Suppressor macrophage (primary cell): Measurements from ENCODE around the gene UTS2.
A peak's percentile ranks its signal among the peaks of the same experiment; 100 is the strongest.

Source experiments
- DNase-seq, 4 experiments: peaks; one replicate each; pipeline ENCODE4 v3.0.0-alpha.2; 2020 to 2022

The UTS2 gene

GRCh38 chr1:7862211-7863060, 9.6 kb upstream of the UTS2 start:
- no peak for DNase-seq

- DNase-seq = no peak
Observed at GRCh38 chr1:7861452-7861851, 8.6 kb upstream of the UTS2 start.

- DNase-seq = peak in 3 of 4 experiments; percentile 8 to 18 (median 17)
Observed at GRCh38 chr1:7860130-7860529, 7.3 kb upstream of the UTS2 start.

DNA sequence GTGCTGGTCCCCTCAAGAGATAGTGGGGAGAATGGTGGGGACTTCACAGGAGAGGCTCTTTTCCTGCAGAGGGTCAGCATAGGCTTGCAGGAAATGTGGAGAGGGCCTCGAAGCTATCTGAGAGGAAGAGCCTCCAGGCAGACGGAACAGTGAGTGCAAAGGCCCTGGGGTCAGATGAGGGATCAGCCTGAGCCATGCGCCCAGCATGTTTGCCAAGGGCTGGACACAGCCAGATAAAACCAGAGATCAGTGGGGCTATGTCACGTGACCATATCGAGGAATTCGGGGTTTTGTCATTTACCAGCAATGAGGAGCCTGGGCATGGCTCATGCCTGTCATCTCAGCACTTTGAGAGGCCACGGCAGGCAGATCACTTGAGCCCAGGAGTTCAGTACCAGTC, 6.5 kb upstream of the UTS2 start:
- DNase-seq = no peak

GRCh38 chr1:7857985-7858384, 5.1 kb upstream of the UTS2 start:
- DNase-seq = no peak

DNA sequence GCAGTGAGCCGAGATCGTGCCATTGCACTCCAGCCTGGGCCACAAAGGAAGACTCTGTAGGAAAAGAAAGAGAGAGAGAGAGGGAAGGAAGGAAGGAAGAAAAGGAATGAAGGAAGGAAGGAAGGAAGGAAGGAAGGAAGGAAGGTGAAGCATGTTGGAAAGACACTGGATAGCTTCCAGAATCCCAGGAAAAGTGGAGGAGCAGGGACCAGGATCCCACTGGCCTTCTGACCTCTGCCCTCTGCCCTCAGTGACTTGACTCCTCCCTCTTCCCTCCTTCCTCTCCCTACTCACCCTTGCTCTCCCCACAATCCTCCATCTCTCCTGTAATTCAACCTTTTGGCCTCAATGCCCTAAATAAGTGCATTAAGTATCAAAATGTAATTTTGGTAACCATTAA, 4.1 kb upstream of the UTS2 start:
- DNase-seq = no peak

GRCh38 chr1:7856345-7856744, 3.5 kb upstream of the UTS2 start:
- peak; percentile 60 to 87 (median 77) for DNase-seq

GRCh38 chr1:7853684-7854026, 790 bp upstream of the UTS2 start:
- no peak for DNase-seq

- DNase-seq = no peak
Observed at GRCh38 chr1:7850786-7851185, 2.1 kb downstream of the UTS2 start.

DNA sequence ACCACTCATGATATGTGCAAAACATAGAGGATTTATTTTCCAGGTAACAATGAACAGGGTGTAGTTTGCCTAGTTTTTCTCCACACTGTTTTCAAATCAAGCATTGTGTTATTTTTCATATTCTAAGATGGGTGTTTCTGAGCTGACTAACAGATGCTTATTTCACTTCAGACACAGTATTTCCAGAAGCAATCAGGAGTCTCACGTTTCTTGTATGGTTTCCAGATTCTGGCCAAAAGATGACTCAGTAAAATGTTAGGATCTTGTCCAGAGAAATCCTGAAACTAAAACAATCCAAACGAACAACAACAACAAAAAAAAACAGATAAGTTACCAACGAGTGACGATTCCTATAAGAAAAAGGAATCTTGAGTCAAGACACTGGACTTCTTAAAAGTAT, 5.3 kb downstream of the UTS2 start:
- no peak for DNase-seq

DNA sequence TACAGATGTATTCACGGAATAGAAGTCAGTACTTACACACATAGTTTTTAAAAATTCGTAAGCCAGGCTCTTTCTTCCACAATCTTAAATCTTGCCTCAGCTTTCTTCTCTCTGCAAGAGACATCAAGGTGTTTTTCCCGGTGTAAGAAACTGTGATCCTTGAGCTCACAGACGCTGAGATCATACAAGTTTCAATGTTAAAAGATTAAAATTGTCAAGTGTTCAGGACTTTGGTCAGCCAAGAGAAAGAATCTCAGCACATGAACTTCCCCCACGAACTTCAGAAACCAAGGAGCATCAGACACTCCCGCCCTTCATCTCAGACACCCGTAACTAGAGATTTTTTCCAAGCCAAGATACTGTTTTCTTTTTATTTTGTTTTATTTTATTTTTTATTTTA, 6.2 kb downstream of the UTS2 start:
- DNase-seq = no peak

- DNase-seq = no peak
Observed at GRCh38 chr1:7845761-7846160, 7.1 kb downstream of the UTS2 start.

- no peak for DNase-seq
Observed at GRCh38 chr1:7842517-7842916, 10.3 kb downstream of the UTS2 start.

DNA sequence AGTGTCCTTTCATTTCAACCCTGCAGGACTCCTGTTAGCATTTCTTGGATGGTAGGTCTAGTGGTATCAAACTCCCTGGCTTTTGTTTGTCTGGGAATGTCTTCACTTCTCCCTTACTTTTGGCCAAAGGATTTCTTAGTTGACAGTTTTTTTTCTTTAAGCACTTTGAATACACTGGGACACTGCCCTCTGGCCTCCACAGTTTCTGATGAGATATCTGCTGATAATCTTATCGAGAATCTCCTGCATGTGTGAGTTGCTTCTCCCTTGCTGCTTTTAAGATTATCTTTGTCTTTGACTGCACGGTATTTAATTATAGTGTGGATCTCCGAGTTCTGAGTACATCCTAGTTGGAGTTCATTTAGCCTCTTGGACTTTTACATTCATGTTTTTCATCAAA, 13.3 kb downstream of the UTS2 start:
- DNase-seq = no peak

- DNase-seq = no peak
Observed at GRCh38 chr1:7838714-7839113, 14.2 kb downstream of the UTS2 start.

DNA sequence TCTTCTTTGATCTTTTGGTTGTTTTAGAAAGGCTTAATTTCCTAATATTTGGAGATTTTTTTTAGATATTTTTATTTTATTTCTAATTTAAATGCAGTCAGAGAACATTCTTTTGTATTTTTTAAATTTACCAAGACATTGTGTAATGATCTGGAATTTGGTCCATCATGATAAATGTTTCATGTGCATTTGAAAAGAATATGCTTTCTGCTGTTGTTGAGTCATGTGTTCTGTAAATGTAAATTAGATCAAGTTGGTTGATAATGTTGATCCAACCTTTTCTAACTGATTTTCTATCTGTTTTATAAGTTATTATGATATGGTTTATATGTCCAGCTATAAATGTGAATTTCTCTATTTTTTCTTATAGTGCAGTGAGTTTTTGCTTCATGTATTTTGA, 19.8 kb downstream of the UTS2 start:
- DNase-seq = no peak

DNA sequence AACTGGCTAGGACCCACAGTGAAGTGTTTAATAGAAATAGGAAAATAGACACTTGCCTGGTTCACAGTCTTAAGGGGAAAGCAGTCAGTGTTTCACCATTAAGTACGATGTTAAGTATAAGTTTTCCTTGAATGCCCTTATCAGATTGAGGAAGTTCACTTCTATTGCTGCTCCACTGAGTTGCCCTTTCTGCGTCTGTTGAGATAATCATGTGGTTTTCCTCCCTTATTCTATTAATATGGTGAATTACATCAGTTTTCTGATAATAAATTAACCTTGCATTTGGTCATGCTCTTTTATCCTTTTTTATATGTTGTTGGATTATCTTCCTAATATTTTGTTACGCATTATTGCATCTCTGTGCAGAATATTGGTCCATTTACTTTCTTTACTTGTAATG, 21.4 kb downstream of the UTS2 start:
- DNase-seq = peak; percentile 48 to 86 (median 71)

DNA sequence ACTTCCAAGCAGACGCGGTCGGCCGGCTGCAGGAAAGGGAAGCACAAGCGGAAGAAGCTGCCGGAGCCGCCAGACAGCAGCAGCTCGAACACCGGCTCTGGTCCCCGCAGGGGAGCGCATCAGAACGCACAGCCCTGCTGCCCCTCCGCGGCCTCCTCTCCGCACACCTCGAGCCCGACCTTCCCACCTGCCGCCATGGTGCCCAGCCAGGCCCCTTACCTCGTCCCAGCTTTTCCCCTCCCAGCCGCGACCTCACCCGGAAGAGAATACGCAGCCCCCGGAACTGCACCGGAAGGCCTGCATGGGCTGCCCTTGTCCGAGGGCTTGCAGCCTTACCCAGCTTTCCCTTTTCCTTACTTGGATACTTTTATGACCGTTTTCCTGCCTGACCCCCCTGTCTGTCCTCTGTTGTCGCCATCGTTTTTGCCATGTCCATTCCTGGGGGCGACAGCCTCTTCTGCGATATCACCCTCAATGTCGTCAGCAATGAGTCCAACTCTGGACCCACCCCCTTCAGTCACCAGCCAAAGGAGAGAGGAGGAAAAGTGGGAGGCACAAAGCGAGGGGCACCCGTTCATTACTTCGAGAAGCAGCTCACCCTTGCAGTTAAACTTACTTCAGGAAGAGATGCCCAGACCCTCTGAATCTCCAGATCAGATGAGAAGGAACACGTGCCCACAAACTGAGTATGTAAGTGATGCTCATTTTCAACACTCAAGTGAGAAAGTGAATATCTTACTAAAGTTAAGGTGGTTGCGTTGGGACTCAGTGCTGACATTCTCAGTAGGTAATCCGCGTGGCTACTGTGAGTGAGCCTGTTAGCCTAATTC, 25.5 kb downstream of the UTS2 start:
- peak; percentile 15 to 50 (median 35) for DNase-seq

DNA sequence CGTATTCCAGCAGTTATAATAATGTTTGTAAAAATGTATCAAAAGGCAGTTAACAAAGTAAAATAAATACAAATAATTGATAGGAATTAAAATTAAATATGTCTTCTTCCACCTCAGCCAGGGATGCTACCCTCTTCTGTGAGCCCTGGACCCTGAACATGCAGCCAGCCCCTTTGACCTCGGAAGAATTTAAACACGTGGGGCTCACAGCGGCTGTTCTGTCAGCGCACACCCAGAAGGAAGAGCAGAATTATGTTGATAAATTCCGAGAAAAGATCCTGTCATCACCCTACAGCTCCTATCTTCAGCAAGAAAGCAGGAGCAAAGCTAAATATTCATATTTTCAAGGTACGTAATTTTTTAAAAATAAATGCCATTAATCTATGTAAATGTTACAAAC, 26.5 kb downstream of the UTS2 start:
- no peak for DNase-seq

- no peak for DNase-seq
Observed at GRCh38 chr1:7824701-7825100, 28.2 kb downstream of the UTS2 start.

- DNase-seq = no peak
Observed at GRCh38 chr1:7821282-7821681, 31.6 kb downstream of the UTS2 start.

DNA sequence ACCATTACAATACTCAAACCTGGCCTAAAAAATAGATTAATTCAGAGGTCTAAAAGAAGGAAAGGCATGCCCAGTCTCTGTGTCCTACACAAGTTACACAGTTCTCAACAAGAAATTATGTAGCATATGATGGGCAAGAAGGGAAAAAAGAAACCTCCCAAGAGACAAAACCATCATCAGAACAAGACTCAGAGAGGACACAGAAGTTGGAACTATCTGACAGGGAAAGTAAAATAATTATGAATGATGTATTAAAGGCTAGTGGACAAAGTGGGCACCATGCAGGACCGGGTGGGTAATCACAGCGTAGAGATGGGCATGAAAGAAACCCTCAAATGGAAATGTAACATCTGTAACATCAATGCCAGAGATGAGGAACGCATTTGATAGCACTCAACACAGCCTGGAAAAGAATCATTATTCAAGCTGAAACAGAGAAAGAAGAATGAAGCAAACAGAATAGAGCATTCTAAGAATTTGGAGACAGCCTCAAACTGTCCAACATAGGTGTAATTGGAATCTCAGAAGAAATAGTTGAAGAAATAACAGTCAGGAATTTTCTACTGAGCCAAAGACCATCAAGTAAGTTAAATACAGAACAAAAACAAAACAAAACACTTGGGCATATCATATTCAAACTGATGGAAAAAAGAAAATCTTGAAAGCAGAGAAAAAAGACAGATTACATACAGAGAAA, 39.0 kb downstream of the UTS2 start:
- DNase-seq = no peak

DNA sequence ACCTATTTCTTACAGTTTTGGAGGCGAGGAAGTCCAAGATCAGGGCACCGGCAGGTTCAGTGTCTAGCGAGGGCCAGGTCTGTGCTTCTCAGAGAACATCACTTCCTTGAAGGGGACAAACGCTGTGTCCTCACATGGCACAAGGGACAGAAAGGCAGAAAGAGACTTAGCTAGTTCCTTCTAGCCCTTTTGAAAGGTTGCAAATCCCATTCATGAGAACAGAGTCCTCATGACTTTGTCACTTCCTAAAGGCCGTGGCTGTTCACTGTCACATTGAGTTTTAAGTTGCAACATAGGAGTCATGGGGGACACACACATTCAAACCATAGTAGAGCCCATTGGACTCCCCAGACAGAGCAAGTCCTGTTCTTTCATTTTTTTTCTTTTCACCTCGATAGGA, 41.4 kb downstream of the UTS2 start:
- DNase-seq = peak; percentile 80 to 95 (median 86)
